Measurements from ENCODE around the gene ADAM8.
"Not testable (repeated sequence)": the region's sequence is repeated elsewhere in the genome, so short reads cannot be mapped to it uniquely, and the experiment has no call there.

The ADAM8 gene

GRCh38 chr10:133276435-133277201, at the start of gene ADAM8:
TSS of gene ADAM8 (minus strand) at chr10:133276868. CDS start at chr10:133276817, 51 bp downstream.
- no peak for DNase-seq (ENCODE audit: low spot score)

GRCh38 chr10:133326223-133326551, 49.5 kb upstream of the ADAM8 start:
- no peak for DNase-seq (ENCODE audit: low spot score)

GRCh38 chr10:133325440-133326222, 49.0 kb upstream of the ADAM8 start:
- DNase-seq (ENCODE audit: low spot score), result no peak

DNA sequence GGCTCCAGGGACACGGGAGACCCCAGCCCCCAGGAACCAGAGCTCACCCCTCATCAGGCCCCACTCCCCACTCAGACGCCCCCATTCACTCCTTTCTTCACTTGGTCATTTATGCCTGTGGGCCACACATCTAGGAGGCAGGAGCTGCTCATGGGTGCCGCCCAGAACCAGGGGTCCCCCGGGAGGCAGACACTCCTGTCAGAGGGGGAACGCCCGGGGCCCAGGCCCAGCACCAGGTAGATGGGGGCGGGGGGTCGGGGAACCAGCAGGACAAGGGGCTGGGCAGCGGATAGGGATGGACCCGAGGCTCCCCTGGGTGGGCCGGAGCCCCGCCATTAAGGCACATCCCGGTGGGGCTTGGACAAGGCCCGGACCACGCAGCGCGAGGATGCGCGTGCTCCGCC, 48.2 kb upstream of the ADAM8 start:
- DNase-seq (ENCODE audit: low spot score), result no peak

DNA sequence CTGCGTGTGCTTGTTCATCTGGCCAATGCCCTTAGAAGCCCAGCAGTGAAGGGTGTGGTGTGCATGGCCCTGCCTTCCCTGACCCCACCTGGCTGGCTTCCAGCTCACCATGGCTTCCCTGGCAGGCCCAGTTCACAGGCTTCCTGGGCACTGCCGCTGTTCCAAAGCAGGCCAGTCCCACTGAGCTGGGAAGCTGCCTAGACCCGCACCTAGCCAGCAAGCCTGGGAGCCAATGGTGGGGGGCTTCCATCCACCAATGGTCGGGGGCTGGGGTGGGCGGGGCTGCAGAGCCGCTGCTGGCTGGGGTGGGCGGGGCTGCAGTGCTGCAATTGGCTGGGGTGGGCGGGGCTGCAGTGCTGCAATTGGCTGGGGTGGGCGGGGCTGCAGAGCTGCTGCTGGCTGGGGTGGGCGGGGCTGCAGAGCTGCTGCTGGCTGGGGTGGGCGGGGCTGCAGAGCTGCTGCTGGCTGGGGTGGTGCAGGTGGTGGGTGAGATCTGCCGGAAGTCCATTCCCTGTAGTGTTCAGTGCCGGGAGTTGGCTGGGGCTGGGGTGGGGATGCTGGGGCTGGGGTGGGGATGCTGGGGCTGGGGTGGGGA, 47.6 kb upstream of the ADAM8 start:
- DNase-seq (ENCODE audit: low spot score), result no peak

DNA sequence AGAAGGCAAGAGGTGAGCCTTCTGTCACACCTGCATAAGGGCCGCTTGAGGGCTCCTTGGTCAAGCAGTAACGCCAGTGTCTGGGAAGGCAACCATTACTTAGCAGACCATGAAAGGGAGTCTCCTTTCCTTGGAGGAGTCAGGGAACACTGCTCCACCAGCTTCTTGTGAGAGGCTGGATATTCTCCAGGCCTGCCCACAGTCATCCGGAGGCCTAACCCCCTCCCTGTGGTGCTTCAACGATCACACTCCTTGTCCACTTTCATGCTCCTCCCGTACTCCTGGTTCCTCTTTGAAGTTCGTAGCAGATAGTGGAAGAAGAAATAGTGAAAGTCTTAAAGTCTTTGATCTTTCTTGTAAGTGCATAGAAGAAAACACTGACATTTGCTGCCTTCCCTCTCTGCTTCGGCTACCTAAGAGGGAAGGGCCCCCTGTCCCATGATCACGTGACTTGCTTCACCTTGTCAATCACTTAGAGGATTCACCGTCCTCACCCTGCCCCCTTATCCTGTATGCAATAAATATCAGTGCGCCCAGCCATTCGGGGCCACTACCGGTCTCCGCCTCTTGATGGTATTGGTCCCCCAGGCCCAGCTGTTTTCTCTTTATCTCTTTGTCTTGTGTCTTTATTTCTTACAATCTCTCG, 45.5 kb upstream of the ADAM8 start:
- not testable (repeated sequence) for DNase-seq (ENCODE audit: low spot score)

DNA sequence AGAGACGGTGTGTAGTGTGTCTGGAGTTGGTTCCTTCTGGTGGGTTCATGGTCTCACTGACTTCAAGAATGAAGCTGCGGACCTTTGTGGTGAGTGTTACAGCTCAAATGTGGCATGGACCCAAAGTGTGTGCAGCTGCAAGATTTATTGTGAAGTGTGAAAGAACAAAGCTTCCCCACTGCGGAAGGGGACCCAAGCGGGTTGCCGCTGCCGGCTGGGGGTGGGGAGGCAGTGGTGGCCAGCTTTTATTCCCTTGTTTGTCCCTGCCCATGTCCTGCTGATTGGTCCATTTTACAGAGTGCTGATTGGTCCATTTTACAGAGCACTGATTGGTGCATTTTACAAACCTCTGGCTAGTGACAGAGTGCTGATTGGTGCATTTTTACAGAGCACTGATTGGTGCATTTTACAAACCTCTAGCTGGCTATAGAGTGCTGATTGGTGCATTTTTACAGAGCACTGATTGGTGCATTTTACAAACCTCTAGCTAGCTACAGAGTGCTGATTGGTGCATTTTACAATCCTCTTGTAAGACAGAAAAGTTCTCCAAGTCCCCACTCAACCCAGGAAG, 44.3 kb upstream of the ADAM8 start:
- DNase-seq (ENCODE audit: low spot score), result not testable (repeated sequence)

DNA sequence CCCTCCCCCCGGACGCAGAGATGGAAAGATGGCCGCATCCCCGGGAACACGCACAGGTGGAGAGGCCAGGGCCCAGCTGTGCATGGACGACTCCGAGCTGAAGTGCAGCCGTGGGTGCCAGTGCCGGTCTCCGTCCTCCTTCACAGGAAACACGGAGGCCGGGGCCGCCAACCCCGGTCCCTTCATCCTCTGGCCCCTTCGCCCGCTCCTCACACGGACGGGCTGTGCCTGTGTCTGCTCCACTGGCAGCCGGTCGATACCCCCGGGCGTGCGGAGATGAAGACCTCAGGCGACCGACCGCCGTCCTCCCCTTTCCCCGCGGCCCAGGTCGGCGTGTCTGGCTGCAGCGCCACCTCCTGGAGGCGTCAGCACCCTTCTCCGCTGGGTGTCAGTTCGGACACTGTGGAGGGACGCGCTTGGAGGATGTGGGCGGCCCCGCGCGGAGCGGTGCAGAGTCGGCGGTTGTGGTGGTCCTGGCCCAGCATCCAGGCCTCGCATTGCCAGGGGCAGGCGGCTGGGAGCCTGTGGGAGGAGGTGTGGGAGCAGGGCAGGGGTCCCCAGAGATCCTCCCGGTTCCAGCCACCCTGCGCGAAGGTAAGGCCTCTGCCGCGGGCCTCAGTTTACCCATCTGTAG, 41.9 kb upstream of the ADAM8 start:
- no peak for DNase-seq (ENCODE audit: low spot score)

DNA sequence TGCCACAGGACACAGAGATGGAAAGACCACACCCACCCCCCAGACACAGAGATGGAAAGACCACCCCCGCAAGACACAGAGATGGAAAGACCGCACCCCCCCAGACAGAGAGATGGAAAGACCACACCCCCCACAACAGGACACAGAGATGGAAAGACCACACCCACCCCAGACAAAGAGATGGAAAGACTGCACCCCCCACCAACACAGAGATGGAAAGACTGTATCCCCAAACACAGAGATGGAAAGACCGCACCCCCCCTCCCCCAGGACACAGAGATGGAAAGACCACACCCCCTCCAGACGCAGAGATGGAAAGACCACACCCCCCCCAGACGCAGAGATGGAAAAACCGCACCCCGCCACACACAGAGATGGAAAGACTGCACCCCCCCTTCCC, 40.1 kb upstream of the ADAM8 start:
- no peak for DNase-seq (ENCODE audit: low spot score)

- no peak for DNase-seq (ENCODE audit: low spot score)
Measured at GRCh38 chr10:133316266-133316665, 39.6 kb upstream of the ADAM8 start.

DNA sequence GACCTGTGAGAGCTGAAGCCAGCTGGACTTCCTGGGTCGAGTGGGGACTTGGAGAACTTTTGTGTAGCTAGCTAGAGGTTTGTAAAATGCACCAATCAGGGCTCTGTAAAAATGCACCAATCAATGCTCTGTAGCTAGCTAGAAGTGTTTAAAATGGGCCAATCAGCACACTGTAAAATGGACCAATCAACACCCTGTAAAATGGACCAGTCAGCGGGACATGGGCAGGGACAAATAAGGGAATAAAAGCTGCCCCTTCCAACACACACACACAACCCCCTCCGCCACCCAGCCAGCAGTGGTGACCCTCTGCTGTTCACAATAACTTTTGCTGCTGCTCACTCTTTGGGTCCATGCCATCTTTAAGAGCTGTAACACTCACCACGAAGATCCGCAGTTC, 39.2 kb upstream of the ADAM8 start:
- DNase-seq (ENCODE audit: low spot score), result no peak

GRCh38 chr10:133314911-133315310, 38.2 kb upstream of the ADAM8 start:
- DNase-seq (ENCODE audit: low spot score), result no peak

DNA sequence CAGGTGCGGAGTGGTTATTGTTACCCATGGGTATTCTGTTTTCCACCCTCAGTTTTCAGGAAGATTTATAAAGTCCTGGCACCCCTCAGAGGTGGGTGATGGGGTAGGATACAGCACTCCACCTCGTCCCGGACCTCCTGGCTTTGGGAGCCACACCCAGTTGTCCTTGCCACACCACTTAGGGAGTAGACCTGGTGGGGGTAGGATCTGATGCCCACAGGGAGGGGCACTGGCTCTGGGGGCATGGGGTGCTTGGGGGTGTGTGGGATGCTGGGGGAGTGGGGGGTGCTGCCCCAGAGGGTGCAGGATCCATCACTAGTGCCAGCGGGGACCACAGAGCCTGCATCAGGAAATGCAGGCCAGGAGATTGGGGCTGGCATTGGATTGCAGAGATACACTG, 36.5 kb upstream of the ADAM8 start:
- no peak for DNase-seq (ENCODE audit: low spot score)

- no peak for DNase-seq (ENCODE audit: low spot score)
Measured at GRCh38 chr10:133312769-133313145, 36.1 kb upstream of the ADAM8 start.

GRCh38 chr10:133312016-133312768, 35.5 kb upstream of the ADAM8 start:
- DNase-seq (ENCODE audit: low spot score), result no peak

- DNase-seq (ENCODE audit: low spot score), result no peak
Measured at GRCh38 chr10:133311570-133311969, 34.9 kb upstream of the ADAM8 start.

DNA sequence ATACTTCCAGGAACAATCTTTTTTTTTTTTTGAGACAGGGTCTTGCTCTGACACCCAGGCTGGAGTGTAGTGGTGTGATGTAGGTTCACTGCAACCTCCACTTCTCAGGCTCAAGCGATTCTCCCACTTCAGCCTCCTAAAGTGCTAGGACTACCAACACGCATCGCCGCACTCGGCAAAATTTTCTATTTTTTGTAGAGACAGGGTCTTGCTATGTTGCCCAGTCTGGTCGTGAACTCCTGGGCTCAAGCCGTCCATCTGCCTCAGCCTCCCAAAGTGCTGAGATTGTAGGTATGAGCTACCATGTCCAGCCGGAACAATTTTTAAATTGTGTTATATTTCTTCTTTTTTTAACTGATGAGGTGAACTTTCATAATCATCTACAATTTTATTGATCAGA, 34.1 kb upstream of the ADAM8 start:
- no peak for DNase-seq (ENCODE audit: low spot score)

DNA sequence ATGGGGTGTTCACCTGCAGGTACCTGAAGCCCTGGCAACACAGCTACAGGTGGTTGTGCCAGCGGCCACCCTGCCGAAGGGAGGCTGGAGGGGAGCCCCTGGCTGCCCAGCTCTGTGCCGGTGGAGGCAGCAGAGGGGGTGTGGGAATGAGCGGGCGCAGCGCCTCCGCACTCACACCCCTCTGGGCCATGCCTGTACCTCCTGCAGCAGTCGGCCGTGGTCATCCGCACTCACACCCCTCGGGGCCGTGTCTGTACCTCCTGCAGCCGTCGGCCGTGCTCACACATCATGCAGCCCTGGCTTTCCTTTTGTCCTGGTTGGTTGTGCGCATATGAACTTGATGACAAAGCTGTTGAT, 33.7 kb upstream of the ADAM8 start:
- DNase-seq (ENCODE audit: low spot score), result no peak

DNA sequence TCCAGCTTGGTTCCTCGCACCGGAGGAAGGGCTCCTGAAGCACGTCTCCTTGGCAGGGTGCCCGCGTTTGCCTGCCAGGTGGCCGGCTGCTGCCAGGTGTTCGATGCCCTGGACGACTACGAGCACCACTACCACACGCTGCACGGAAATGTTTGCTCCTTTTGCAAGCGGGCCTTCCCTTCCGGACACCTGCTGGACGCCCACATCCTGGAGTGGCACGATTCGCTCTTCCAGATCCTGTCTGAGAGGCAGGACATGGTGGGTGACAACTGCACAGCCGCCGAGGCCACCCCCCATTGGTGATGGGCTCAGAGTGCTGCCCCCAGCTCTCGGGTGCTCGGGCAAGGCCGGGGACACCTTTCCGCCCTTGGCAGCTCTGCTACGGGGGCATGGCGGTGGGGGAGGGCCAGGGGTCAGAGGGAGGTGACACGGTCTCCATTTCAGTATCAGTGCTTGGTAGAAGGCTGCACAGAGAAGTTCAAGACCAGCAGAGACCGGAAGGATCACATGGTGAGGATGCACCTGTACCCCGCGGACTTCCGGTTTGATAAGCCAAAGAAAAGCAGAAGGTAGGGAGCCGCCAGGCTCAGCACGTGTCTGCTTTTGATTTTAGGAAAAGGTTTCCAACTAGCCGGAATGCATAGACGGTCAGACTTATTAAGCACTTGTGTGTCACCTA, 33.2 kb upstream of the ADAM8 start:
- no peak for DNase-seq (ENCODE audit: low spot score)

GRCh38 chr10:133309100-133309719, 32.5 kb upstream of the ADAM8 start:
- peak; percentile 87 for DNase-seq (ENCODE audit: low spot score)

All from putamen (tissue), 1 donor.